Measurements from ENCODE around the gene ORC3. TPM values are rescaled to one million over a fixed set of nuclear protein-coding genes. Genes with fewer than 3 reads are reported as not detected.

Gene ORC3
- total and polyA plus RNA-seq, 2 of the 4 experiments (the other 2 are of a cell fraction): 22.3 to 30.6 TPM

DNA sequence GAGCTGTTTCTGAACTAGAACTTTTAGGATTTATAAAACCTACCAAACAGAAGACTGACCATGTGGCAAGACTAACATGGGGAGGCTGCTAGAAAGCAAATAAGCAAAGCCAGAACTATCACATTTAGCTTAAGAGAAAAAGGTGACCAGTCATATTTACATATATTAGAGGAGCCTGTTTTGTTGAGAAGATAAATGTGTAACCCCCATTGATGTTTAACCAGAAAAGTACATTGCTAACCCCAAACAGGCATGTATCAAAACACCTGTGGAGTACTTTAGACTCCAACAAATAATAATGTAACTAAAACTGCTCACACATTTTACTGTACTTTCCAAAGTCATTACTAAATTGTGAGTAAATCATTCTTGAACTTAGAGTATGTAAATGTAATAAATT is 77.1 kb downstream of the ORC3 start:
- no peak overlapping the region for H2BK120ac ChIP-seq (ENCODE audit: low read depth, low read length)
- H3K4me3 ChIP-seq (ENCODE audit: insufficient read depth, low read depth, low read length): no peak overlapping the region
- no peak overlapping the region for H4K8ac ChIP-seq (ENCODE audit: low read depth in 2 of 2, low read length in 2 of 2)
- H3K79me1 ChIP-seq (ENCODE audit: low read depth in 1 of 2, low read length in 2 of 2): peaks cover 2 to 21% of the 10 kb centered on the region in 2 experiments; a peak in 3 of 4 replicates
- no peak overlapping the region for H2BK15ac ChIP-seq (ENCODE audit: low read depth, low read length)
- H3K56ac ChIP-seq (ENCODE audit: extremely low read depth, insufficient read depth, low read length): no peak overlapping the region
- no peak overlapping the region for H3K4me2 ChIP-seq (ENCODE audit: low read depth, low read length)
- no peak overlapping the region for H3K9ac ChIP-seq (ENCODE audit: low read depth, low read length)
- no peak overlapping the region for H3K14ac ChIP-seq (replicated peaks; ENCODE audit: low read depth, low read length)
- H3K27me3 ChIP-seq (ENCODE audit: control insufficient read depth, insufficient read depth, low read length): no peaks in the 10 kb centered on the region
- no peaks in the 10 kb centered on the region for H4K20me1 ChIP-seq (ENCODE audit: insufficient read depth, low read length)
- H2AK9ac ChIP-seq (replicated peaks; ENCODE audit: low read depth, low read length, poor library complexity): no peak overlapping the region
- TF ChIP-seq MXI1 (IDR thresholded peaks at IDR 0.05; ENCODE audit: borderline replicate concordance, low read depth, low read length) (no peak), RCOR1 (IDR thresholded peaks at IDR 0.05; ENCODE audit: insufficient replicate concordance, low read length) (no peak), SMC3 (IDR thresholded peaks at IDR 0.05; ENCODE audit: low read depth, low read length) (no peak), FOS (IDR thresholded peaks at IDR 0.05; ENCODE audit: low read depth, low read length) (no peak), MAFK (IDR thresholded peaks at IDR 0.05; ENCODE audit: low read depth, low read length) (no peak), RAD21 (IDR thresholded peaks at IDR 0.05; ENCODE audit: low read length) (no peak), POLR2A (IDR thresholded peaks at IDR 0.05; ENCODE audit: low read depth, low read length) (no peak)
- TF ChIP-seq, protein P1, sequence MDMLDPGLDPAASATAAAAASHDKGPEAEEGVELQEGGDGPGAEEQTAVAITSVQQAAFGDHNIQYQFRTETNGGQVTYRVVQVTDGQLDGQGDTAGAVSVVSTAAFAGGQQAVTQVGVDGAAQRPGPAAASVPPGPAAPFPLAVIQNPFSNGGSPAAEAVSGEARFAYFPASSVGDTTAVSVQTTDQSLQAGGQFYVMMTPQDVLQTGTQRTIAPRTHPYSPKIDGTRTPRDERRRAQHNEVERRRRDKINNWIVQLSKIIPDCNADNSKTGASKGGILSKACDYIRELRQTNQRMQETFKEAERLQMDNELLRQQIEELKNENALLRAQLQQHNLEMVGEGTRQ (IDR thresholded peaks at IDR 0.05; ENCODE audit: low read depth, low read length): no peak
- TF ChIP-seq, protein P2, sequence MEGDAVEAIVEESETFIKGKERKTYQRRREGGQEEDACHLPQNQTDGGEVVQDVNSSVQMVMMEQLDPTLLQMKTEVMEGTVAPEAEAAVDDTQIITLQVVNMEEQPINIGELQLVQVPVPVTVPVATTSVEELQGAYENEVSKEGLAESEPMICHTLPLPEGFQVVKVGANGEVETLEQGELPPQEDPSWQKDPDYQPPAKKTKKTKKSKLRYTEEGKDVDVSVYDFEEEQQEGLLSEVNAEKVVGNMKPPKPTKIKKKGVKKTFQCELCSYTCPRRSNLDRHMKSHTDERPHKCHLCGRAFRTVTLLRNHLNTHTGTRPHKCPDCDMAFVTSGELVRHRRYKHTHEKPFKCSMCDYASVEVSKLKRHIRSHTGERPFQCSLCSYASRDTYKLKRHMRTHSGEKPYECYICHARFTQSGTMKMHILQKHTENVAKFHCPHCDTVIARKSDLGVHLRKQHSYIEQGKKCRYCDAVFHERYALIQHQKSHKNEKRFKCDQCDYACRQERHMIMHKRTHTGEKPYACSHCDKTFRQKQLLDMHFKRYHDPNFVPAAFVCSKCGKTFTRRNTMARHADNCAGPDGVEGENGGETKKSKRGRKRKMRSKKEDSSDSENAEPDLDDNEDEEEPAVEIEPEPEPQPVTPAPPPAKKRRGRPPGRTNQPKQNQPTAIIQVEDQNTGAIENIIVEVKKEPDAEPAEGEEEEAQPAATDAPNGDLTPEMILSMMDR (conservative IDR thresholded peaks at IDR 0.05; ENCODE audit: low read depth, low read length): no peak
- TF ChIP-seq, protein P3, sequence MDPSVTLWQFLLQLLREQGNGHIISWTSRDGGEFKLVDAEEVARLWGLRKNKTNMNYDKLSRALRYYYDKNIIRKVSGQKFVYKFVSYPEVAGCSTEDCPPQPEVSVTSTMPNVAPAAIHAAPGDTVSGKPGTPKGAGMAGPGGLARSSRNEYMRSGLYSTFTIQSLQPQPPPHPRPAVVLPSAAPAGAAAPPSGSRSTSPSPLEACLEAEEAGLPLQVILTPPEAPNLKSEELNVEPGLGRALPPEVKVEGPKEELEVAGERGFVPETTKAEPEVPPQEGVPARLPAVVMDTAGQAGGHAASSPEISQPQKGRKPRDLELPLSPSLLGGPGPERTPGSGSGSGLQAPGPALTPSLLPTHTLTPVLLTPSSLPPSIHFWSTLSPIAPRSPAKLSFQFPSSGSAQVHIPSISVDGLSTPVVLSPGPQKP (IDR thresholded peaks at IDR 0.05; ENCODE audit: borderline replicate concordance, low read depth, low read length): no peak
- in situ Hi-C loops (cut with MboI; ENCODE audit: low sequenced_read_pairs) (no loop called here), intact Hi-C loops (cut with micrococcal nuclease) (no loop called here), dilution Hi-C loops (cut with HindIII; ENCODE audit: low sequenced_read_pairs, unreplicated experiment) (no loop called here)
- no peaks in the 10 kb centered on the region for H3K9me3 ChIP-seq (ENCODE audit: control insufficient read depth, insufficient read depth, low read length)
- H3K36me3 ChIP-seq (ENCODE audit: control insufficient read depth, insufficient read depth, low read length): peaks cover 11% of the 10 kb centered on the region
- no peak overlapping the region for H3K4ac ChIP-seq (ENCODE audit: low read depth, low read length)
- no peak overlapping the region for H2AK5ac ChIP-seq (ENCODE audit: low read depth, low read length)
- BruUV-seq (replicated peaks): no TSS peak
- no peak overlapping the region for H2BK20ac ChIP-seq (ENCODE audit: low read depth, low read length)
- no peak for ATAC-seq (ENCODE audit: low read depth)
- DNase-seq: no peak
- H3K9me1 ChIP-seq (ENCODE audit: insufficient read depth, low read length): peaks cover 5% of the 10 kb centered on the region; the same call in 1 of the 2 replicates
- H4K5ac ChIP-seq (ENCODE audit: low read depth, low read length): no peak overlapping the region
- H3K27ac ChIP-seq (ENCODE audit: insufficient read depth, low read length): no peak overlapping the region
- POLR2A ChIA-PET (ENCODE audit: unreplicated experiment): no interaction called here
- CTCF ChIA-PET: no interaction called here
- H4K91ac ChIP-seq (ENCODE audit: insufficient read depth, low read depth, low read length): no peak overlapping the region
- no peak overlapping the region for H2AFZ ChIP-seq (replicated peaks; ENCODE audit: low read length, poor library complexity)
- no peak overlapping the region for H3K18ac ChIP-seq (ENCODE audit: low read depth, low read length)
- no peak overlapping the region for H3K23ac ChIP-seq (ENCODE audit: low read depth, low read length)
- H3K4me1 ChIP-seq (ENCODE audit: control insufficient read depth, insufficient read depth, low read length): peaks cover 12% of the 10 kb centered on the region
- H2BK5ac ChIP-seq (ENCODE audit: low read depth, low read length, poor library complexity, severe bottlenecking): no peak overlapping the region

Data from IMR-90 (cell line).